H1 (cell line): ENCODE measurements around the gene SSTR1. TPM values are rescaled to one million over a fixed set of nuclear protein-coding genes. Genes with fewer than 3 reads are reported as not detected.

Experiments used
- CTCF ChIA-PET: fragments of 300-600 bp; sonication (Branson Sonifier 250); formaldehyde crosslinking; loops from one replicate; lab custom pipeline; 2021; ENCODE audit not compliant: partially characterized antibody; lab: Charles Lee
- POLR2A ChIA-PET: fragments of 300-600 bp; sonication (Branson Sonifier 250); formaldehyde crosslinking; loops from one replicate; lab custom pipeline; 2021; ENCODE audit warnings: inconsistent platforms; ENCODE audit not compliant: partially characterized antibody; lab: Charles Lee
- DNase-seq, 2 experiments: peaks; one replicate each; pipeline versions ENCODE4 v3.0.0 to v3.0.0-alpha.2; 2010 to 2022; ENCODE audit warnings: low spot score in 2 of 2, low read depth in 1 of 2, mixed read lengths in 1 of 2
- FAIRE-seq: peaks from 2 replicates; lab custom pipeline; 2011; peaks lifted over from hg19 to GRCh38; lab: Jason Lieb, UNC
- H2AFZ ChIP-seq: 2 replicates; pipeline ENCODE4 v1.8.1; 2012; ENCODE audit warnings: low read length, inconsistent platforms
- H2AK5ac ChIP-seq: 2 replicates; pipeline ENCODE4 v1.6.1; 2013; ENCODE audit warnings: low read depth, low read length
- H2BK120ac ChIP-seq: replicated peaks from 2 replicates; pipeline ENCODE3; 2013; ENCODE audit warnings: low read depth, low read length, inconsistent platforms
- H2BK12ac ChIP-seq: 2 replicates; pipeline ENCODE4 v1.6.1; 2013; ENCODE audit warnings: low read depth, low read length
- H2BK15ac ChIP-seq: 2 replicates; pipeline ENCODE4 v1.6.1; 2013; ENCODE audit warnings: low read length
- H2BK20ac ChIP-seq: 2 replicates; pipeline ENCODE4 v1.6.1; 2013; ENCODE audit warnings: low read length
- H2BK5ac ChIP-seq: 2 replicates; pipeline ENCODE4 v1.6.1; 2013; ENCODE audit warnings: low read depth, low read length
- H3K14ac ChIP-seq: 2 replicates; pipeline ENCODE4 v1.6.1; 2013; ENCODE audit warnings: inconsistent platforms; ENCODE audit not compliant: insufficient read length
- H3K18ac ChIP-seq: 2 replicates; pipeline ENCODE4 v1.6.1; 2013; ENCODE audit warnings: low read length; ENCODE audit errors: extremely low read depth
- H3K23ac ChIP-seq: 2 replicates; pipeline ENCODE4 v1.6.1; 2013; ENCODE audit warnings: inconsistent platforms; ENCODE audit not compliant: insufficient read length
- H3K23me2 ChIP-seq: 2 replicates; pipeline ENCODE4 v1.6.1; 2013; ENCODE audit warnings: low read depth, low read length
- H3K27ac ChIP-seq: 2 replicates; pipeline ENCODE4 v1.6.1; 2011; ENCODE audit warnings: low read depth, low read length, inconsistent platforms
- H3K27me3 ChIP-seq, 4 experiments: replicated peaks in 1 of 4; 1 replicate in 1 of 4; 2 replicates in 3 of 4; pipeline versions ENCODE4 v1.6.1 to v1.8.1; 2011 to 2013; ENCODE audit warnings: low read length in 3 of 4, mild to moderate bottlenecking in 3 of 4, inconsistent platforms in 2 of 4, mixed read lengths in 2 of 4, moderate library complexity in 1 of 4; ENCODE audit not compliant: control insufficient read depth in 3 of 4, insufficient read depth in 3 of 4; ENCODE audit errors: extremely low read depth in 1 of 4
- H3K36me3 ChIP-seq, 4 experiments: 2 replicates each; pipeline versions ENCODE4 v1.6.1 to v1.8.1; 2011 to 2013; ENCODE audit warnings: mild to moderate bottlenecking in 4 of 4, low read length in 3 of 4, moderate library complexity in 2 of 4, control low read depth in 1 of 4, inconsistent platforms in 1 of 4; ENCODE audit not compliant: insufficient read depth in 4 of 4, control insufficient read depth in 2 of 4
- H3K4ac ChIP-seq: replicated peaks from 2 replicates; pipeline ENCODE3; 2013; ENCODE audit warnings: low read length, low read depth, mixed read lengths, inconsistent platforms; ENCODE audit not compliant: insufficient read length
- H3K4me1 ChIP-seq, 4 experiments: replicated peaks in 1 of 4; 1 replicate in 1 of 4; 2 replicates in 3 of 4; pipeline versions ENCODE4 v1.6.1 to v1.8.1; 2011 to 2013; ENCODE audit warnings: low read length in 3 of 4, inconsistent platforms in 2 of 4, mixed read lengths in 1 of 4; ENCODE audit not compliant: insufficient read depth in 4 of 4, control insufficient read depth in 3 of 4
- H3K4me2 ChIP-seq, 2 experiments: 2 replicates each; pipeline versions ENCODE4 v1.6.1 to v1.8.1; 2011 to 2013; ENCODE audit warnings: low read depth in 2 of 2, low read length in 2 of 2, control low read depth in 1 of 2, inconsistent platforms in 1 of 2, mild to moderate bottlenecking in 1 of 2; ENCODE audit not compliant: insufficient read depth in 1 of 2
- H3K4me3 ChIP-seq, 4 experiments: fragments of 200-600, 300-600 bp in 1 of 4; sonication (generic), shearing (Covaris generic), sonication (Bioruptor Twin) in 1 of 4; 2 replicates each; pipeline versions ENCODE4 v1.5.1 to v1.8.1; 2011 to 2016; ENCODE audit warnings: low read length in 4 of 4, low read depth in 3 of 4, control low read depth in 2 of 4, inconsistent platforms in 2 of 4, mild to moderate bottlenecking in 2 of 4, mixed read lengths in 1 of 4, moderate library complexity in 1 of 4; ENCODE audit not compliant: insufficient read depth in 2 of 4; ENCODE audit errors: extremely low read depth in 1 of 4
- H3K56ac ChIP-seq: replicated peaks from 2 replicates; pipeline ENCODE3; 2013; ENCODE audit warnings: low read depth, mild to moderate bottlenecking, mixed read lengths, low read length, inconsistent platforms; ENCODE audit not compliant: insufficient read length
- H3K79me1 ChIP-seq: 2 replicates; pipeline ENCODE4 v1.6.1; 2013; ENCODE audit warnings: low read depth, low read length, control low read depth
- H3K79me2 ChIP-seq, 2 experiments: 2 replicates each; pipeline versions ENCODE4 v1.6.1 to v1.8.1; 2012 to 2013; ENCODE audit warnings: low read length in 2 of 2, mild to moderate bottlenecking in 2 of 2, inconsistent platforms in 1 of 2; ENCODE audit not compliant: insufficient read depth in 2 of 2, control insufficient read depth in 1 of 2
- H3K9ac ChIP-seq, 4 experiments: replicated peaks in 1 of 4; 1 replicate in 1 of 4; 2 replicates in 3 of 4; pipeline versions ENCODE4 v1.6.1 to v1.8.1; 2011 to 2013; ENCODE audit warnings: low read depth in 3 of 4, low read length in 3 of 4, control low read depth in 2 of 4, mild to moderate bottlenecking in 2 of 4, moderate library complexity in 2 of 4, inconsistent platforms in 1 of 4; ENCODE audit errors: extremely low read depth in 1 of 4
- H3K9me3 ChIP-seq, 2 experiments: 2 replicates each; pipeline versions ENCODE4 v1.6.1 to v1.8.1; 2012 to 2013; ENCODE audit warnings: mild to moderate bottlenecking in 2 of 2, moderate library complexity in 2 of 2, control low read depth in 1 of 2, inconsistent platforms in 1 of 2, low read depth in 1 of 2, low read length in 1 of 2, mixed read lengths in 1 of 2; ENCODE audit not compliant: insufficient read depth in 2 of 2
- H4K20me1 ChIP-seq, 2 experiments: replicated peaks in 1 of 2; 2 replicates each; pipeline versions ENCODE3 to v1.8.1; 2011 to 2013; ENCODE audit warnings: inconsistent platforms in 2 of 2, low read length in 2 of 2, mild to moderate bottlenecking in 1 of 2; ENCODE audit not compliant: insufficient read depth in 2 of 2, control insufficient read depth in 1 of 2
- H4K5ac ChIP-seq: 2 replicates; pipeline ENCODE4 v1.6.1; 2013; ENCODE audit warnings: low read length, low read depth, mixed read lengths, inconsistent platforms; ENCODE audit not compliant: insufficient read length
- H4K8ac ChIP-seq: 2 replicates; pipeline ENCODE4 v1.8.0; 2013; ENCODE audit warnings: mild to moderate bottlenecking, moderate library complexity, low read length, inconsistent platforms; ENCODE audit not compliant: insufficient read depth; ENCODE audit errors: extremely low read depth
- H4K91ac ChIP-seq: replicated peaks from 2 replicates; pipeline ENCODE3; 2013; ENCODE audit warnings: low read length, mixed read lengths, inconsistent platforms; ENCODE audit not compliant: insufficient read length
- BRCA1 ChIP-seq: IDR thresholded peaks from 2 replicates; pipeline ENCODE4 v1.6.1; 2012; ENCODE audit warnings: low read depth, low read length, improper control_type of control experiment
- CREB1 ChIP-seq: IDR thresholded peaks from 2 replicates; pipeline ENCODE4 v1.6.1; 2012; ENCODE audit warnings: inconsistent platforms
- EP300 ChIP-seq, 2 experiments: IDR thresholded peaks; 1 replicate in 1 of 2; 2 replicates in 1 of 2; pipeline ENCODE4 v1.6.1; 2011 to 2012; ENCODE audit warnings: low read depth in 2 of 2, low read length in 2 of 2, mild to moderate bottlenecking in 2 of 2, borderline replicate concordance in 1 of 2, inconsistent platforms in 1 of 2, moderate library complexity in 1 of 2
- EZH2 ChIP-seq: fragments of 200-600 bp; sonication (generic); IDR thresholded peaks from 2 replicates; pipeline ENCODE4 v1.7.1; 2012; ENCODE audit warnings: low read depth, mild to moderate bottlenecking, moderate library complexity, low read length, inconsistent platforms; ENCODE audit not compliant: severe bottlenecking
- GTF2F1 ChIP-seq: IDR thresholded peaks from 2 replicates; pipeline ENCODE4 v1.6.1; 2012; ENCODE audit warnings: low read depth, low read length, improper control_type of control experiment, borderline replicate concordance
- KDM5A ChIP-seq: fragments of 200-600 bp; IDR thresholded peaks from 2 replicates; pipeline ENCODE4 v1.7.1; 2012; ENCODE audit warnings: mild to moderate bottlenecking, low read length, inconsistent platforms, mixed read lengths
- NRF1 ChIP-seq: IDR thresholded peaks from 2 replicates; pipeline ENCODE4 v1.6.1; 2011; ENCODE audit warnings: mild to moderate bottlenecking, low read depth, low read length, improper control_type of control experiment
- SP1 ChIP-seq: IDR thresholded peaks from 2 replicates; pipeline ENCODE4 v1.6.1; 2011; ENCODE audit warnings: low read depth, low read length
- WGBS, 2 experiments: shearing (Covaris generic) in 1 of 2; methylation state at CpG; one replicate each; pipeline versions ENCODE4 v1.1.6 to v1.1.7; 2013 to 2015; ENCODE audit warnings: low lambda C conversion rate in 2 of 2, mixed read lengths in 2 of 2, inconsistent platforms in 1 of 2, low coverage in 1 of 2, missing lambda C conversion rate in 1 of 2; ENCODE audit not compliant: insufficient replicate concordance in 2 of 2, insufficient coverage in 1 of 2, insufficient read length in 1 of 2; ENCODE audit errors: extremely low coverage in 1 of 2, missing lambda C conversion rate in 1 of 2; 5-methylcytosine and 5-hydroxymethylcytosine counted together
- polyA plus RNA-seq, 7 experiments: library from polyadenylated mRNA; depleted of rRNA in 3 of 7; stranded (reverse) in 5 of 7; unstranded in 2 of 7; fragments of >200 nt in 5 of 7; fragments of 200-250 nt in 2 of 7; gene quantifications; 1 replicate in 5 of 7; 2 replicates in 1 of 7; 4 replicates in 1 of 7; pipeline versions ENCODE4 v1.2.1 to v1.2.3, GENCODE V29; 2011 to 2013; ENCODE audit warnings: missing spikeins in 2 of 7, mixed read lengths in 2 of 7
- total RNA-seq: library from RNA; stranded (reverse); fragmentation: NEBNext Ultra II Directional; extraction: Animal tissue kit (Norgen Biotek cat#: 25700); gene quantifications from 2 replicates; pipeline ENCODE4 v1.2.1, GENCODE V29; 2021

Gene SSTR1
- total and polyA plus RNA-seq, 2 of the 8 experiments (the other 6 are each of a cell fraction or from before 2014, with no cell fraction given) = 0.82 to 0.93 TPM

- Histone ChIP-seq H3K9ac (no peak overlapping the region), H3K4me3 (no peak overlapping the region), H2AFZ (no peak overlapping the region), H2BK120ac (no peak overlapping the region), H4K20me1 (no peaks in the 10 kb centered on the region), H3K27me3 (no peaks in the 10 kb centered on the region), H3K23me2 (no peaks in the 10 kb centered on the region), H2BK15ac (no peak overlapping the region), H3K14ac (no peak overlapping the region), H3K23ac (no peak overlapping the region), H2AK5ac (no peak overlapping the region), H3K4me1 (no peaks in the 10 kb centered on the region), H3K79me1 (no peaks in the 10 kb centered on the region), H3K27ac (no peak overlapping the region), H2BK20ac (no peak overlapping the region), H3K4ac (no peak overlapping the region), H3K18ac (no peak overlapping the region), H3K79me2 (no peaks in the 10 kb centered on the region; a peak in 1 of 4 replicates), H4K5ac (no peak overlapping the region), H3K9me3 (peaks cover 0 to 3% of the 10 kb centered on the region in 2 experiments; a peak in 1 of 4 replicates), H3K56ac (no peak overlapping the region), H2BK5ac (no peak overlapping the region), H3K4me2 (no peak overlapping the region), H4K91ac (no peak overlapping the region), H2BK12ac (no peak overlapping the region), H4K8ac (no peak overlapping the region), H3K36me3 (no peaks in the 10 kb centered on the region; a peak in 1 of 8 replicates)
- POLR2A ChIA-PET = interaction anchor here (1.2 to 1.4 kb wide), 2 partner anchors 10 to 24 kb away, joined by 4 to 5 read pairs; no protein-coding TSS in a partner anchor
- CTCF ChIA-PET = no interaction called here
- FAIRE-seq = no peak
- no peak for DNase-seq
- TF ChIP-seq GTF2F1 (no peak), BRCA1 (no peak), CREB1 (no peak), EZH2 (no peak), KDM5A (no peak), NRF1 (no peak), SP1 (no peak), EP300 (IDR thresholded peaks at IDR 0.05; ENCODE audit: borderline replicate concordance in 1 of 2, low read depth in 2 of 2, low read length in 2 of 2) (no peak)
- 65% methylated on average over 2 of the region's 2 CpGs; no CpG with 5 or more reads in 1 of the 2 experiments for WGBS, 2 experiments
Measured at GRCh38 chr14:38174711-38175110, 33.0 kb upstream of the SSTR1 start.
